Subcutaneous adipose tissue (tissue), 4 donors: ENCODE measurements around the gene PAQR5. TPM values are rescaled to one million over a fixed set of nuclear protein-coding genes. Genes with fewer than 3 reads are reported as not detected.

Experiments used
- CTCF ChIP-seq: fragments of 450-650 bp; IDR thresholded peaks from one replicate; pipeline ENCODE4 v1.5.1; 2016; ENCODE audit warnings: low read depth, mild to moderate bottlenecking, control low read depth, antibody characterized with exemption, moderate library complexity
- total RNA-seq, 4 donors: library from RNA; depleted of rRNA; stranded (reverse); fragments of >200 nt; gene quantifications; one replicate each; pipeline ENCODE4 v1.1.0, GENCODE V29; 2016

PAQR5 gene
- total RNA-seq, 4 donors from 2014 or later = 0.38 to 23.5 (median 2.2) TPM

GRCh38 chr15:69340243-69340900, 41.7 kb downstream of the PAQR5 start:
- no peak for TF ChIP-seq CTCF

GRCh38 chr15:69341356-69341755, 42.6 kb downstream of the PAQR5 start:
- TF ChIP-seq CTCF = no peak

GRCh38 chr15:69342460-69343076, 43.9 kb downstream of the PAQR5 start:
- no peak for TF ChIP-seq CTCF

GRCh38 chr15:69343133-69343532, 44.4 kb downstream of the PAQR5 start:
- no peak for TF ChIP-seq CTCF

GRCh38 chr15:69344238-69344637, 45.5 kb downstream of the PAQR5 start:
- no peak for TF ChIP-seq CTCF

GRCh38 chr15:69346112-69346511, 47.4 kb downstream of the PAQR5 start:
- no peak for TF ChIP-seq CTCF

- no peak for TF ChIP-seq CTCF
Measured at GRCh38 chr15:69351333-69351732, 52.6 kb downstream of the PAQR5 start.
